OCI-LY1 (cell line): ENCODE results near the gene FAM120C.

ENCODE experiments used
- EZH2 ChIP-seq: fragments of 200-600 bp; sonication (generic), shearing (Covaris generic); IDR thresholded peaks from 2 replicates; pipeline ENCODE4 v1.8.0; 2017; ENCODE audit warnings: borderline replicate concordance, mixed run types, mild to moderate bottlenecking, antibody characterized with exemption, low read length, moderate library complexity, mixed read lengths
- TF ChIP-seq, protein P1 (sequence below): fragments of 200-600 bp; sonication (generic), shearing (Covaris generic); IDR thresholded peaks from 2 replicates; pipeline ENCODE4 v1.5.1; 2017; ENCODE audit warnings: mild to moderate bottlenecking, antibody characterized with exemption, low read length, moderate library complexity, mixed read lengths

DNA sequence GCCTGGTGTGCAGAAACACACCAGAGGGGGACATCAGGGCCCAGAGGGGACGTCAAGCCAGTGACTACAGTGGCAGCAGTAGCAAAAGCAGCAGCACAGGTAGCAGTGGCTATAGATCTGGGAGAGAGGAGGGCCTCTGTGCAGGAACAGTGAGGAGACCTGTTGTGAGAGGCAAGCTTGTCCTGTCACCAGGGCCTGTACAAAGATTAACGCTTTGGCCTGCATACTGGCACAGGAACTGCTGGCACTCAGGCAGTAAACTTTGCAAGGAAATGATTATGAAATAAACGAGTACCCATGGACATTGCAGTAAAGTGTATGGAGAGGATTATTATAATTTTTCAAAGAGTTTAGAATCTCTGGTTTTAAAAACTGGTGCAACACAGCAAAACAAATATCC lies 133.3 kb downstream of the FAM120C start:
- TF ChIP-seq, protein P1, sequence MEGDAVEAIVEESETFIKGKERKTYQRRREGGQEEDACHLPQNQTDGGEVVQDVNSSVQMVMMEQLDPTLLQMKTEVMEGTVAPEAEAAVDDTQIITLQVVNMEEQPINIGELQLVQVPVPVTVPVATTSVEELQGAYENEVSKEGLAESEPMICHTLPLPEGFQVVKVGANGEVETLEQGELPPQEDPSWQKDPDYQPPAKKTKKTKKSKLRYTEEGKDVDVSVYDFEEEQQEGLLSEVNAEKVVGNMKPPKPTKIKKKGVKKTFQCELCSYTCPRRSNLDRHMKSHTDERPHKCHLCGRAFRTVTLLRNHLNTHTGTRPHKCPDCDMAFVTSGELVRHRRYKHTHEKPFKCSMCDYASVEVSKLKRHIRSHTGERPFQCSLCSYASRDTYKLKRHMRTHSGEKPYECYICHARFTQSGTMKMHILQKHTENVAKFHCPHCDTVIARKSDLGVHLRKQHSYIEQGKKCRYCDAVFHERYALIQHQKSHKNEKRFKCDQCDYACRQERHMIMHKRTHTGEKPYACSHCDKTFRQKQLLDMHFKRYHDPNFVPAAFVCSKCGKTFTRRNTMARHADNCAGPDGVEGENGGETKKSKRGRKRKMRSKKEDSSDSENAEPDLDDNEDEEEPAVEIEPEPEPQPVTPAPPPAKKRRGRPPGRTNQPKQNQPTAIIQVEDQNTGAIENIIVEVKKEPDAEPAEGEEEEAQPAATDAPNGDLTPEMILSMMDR = no peak
- no peak for TF ChIP-seq EZH2
